H9 (cell line): Measurements from ENCODE around the gene TMEM183A. TPM values are rescaled to one million over a fixed set of nuclear protein-coding genes. Genes with fewer than 3 reads are reported as not detected.

Experiments
- DNase-seq: peaks from one replicate; pipeline ENCODE4 v3.0.0-alpha.2; 2017
- H2AFZ ChIP-seq: one replicate; pipeline ENCODE4 v1.6.1; 2013; ENCODE audit warnings: mild to moderate bottlenecking, low read length, control low read depth, moderate library complexity
- H2AK5ac ChIP-seq: 2 replicates; pipeline ENCODE4 v1.6.1; 2013; ENCODE audit warnings: low read length, control low read depth, mixed read lengths; ENCODE audit not compliant: insufficient read length
- H2BK120ac ChIP-seq: one replicate; pipeline ENCODE4 v1.6.1; 2013; ENCODE audit warnings: low read depth, mild to moderate bottlenecking, low read length, control low read depth, inconsistent platforms; ENCODE audit not compliant: poor library complexity, severe bottlenecking
- H2BK12ac ChIP-seq: 2 replicates; pipeline ENCODE4 v1.6.1; 2013; ENCODE audit warnings: low read length, control low read depth, mixed read lengths, low read depth; ENCODE audit not compliant: insufficient read length
- H2BK15ac ChIP-seq: 2 replicates; pipeline ENCODE4 v1.6.1; 2013; ENCODE audit warnings: low read depth, low read length, control low read depth
- H2BK20ac ChIP-seq: one replicate; pipeline ENCODE4 v1.6.1; 2013; ENCODE audit warnings: low read depth, mild to moderate bottlenecking, low read length, control low read depth, inconsistent platforms; ENCODE audit not compliant: poor library complexity, severe bottlenecking
- H2BK5ac ChIP-seq: 2 replicates; pipeline ENCODE4 v1.6.1; 2013; ENCODE audit warnings: low read length, control low read depth, mixed read lengths; ENCODE audit not compliant: insufficient read length
- H3K14ac ChIP-seq: 2 replicates; pipeline ENCODE4 v1.6.1; 2013; ENCODE audit warnings: low read length, control low read depth; ENCODE audit not compliant: insufficient read depth
- H3K18ac ChIP-seq: 2 replicates; pipeline ENCODE4 v1.6.1; 2013; ENCODE audit warnings: low read depth, mild to moderate bottlenecking, mixed read lengths, low read length, control low read depth; ENCODE audit not compliant: insufficient read length
- H3K23ac ChIP-seq: 2 replicates; pipeline ENCODE4 v1.6.1; 2013; ENCODE audit warnings: low read length, control low read depth, mixed read lengths, low read depth; ENCODE audit not compliant: insufficient read length
- H3K23me2 ChIP-seq: 2 replicates; pipeline ENCODE4 v1.6.1; 2013; ENCODE audit warnings: low read depth, mild to moderate bottlenecking, mixed read lengths, low read length, control low read depth; ENCODE audit not compliant: insufficient read length, poor library complexity, severe bottlenecking
- H3K27ac ChIP-seq: 2 replicates; pipeline ENCODE4 v1.5.1; 2013; ENCODE audit warnings: low read length, control low read depth, mixed read lengths, low read depth; ENCODE audit not compliant: insufficient read length
- H3K27me3 ChIP-seq: 2 replicates; pipeline ENCODE4 v1.6.1; 2013; ENCODE audit warnings: low read length, control low read depth, inconsistent platforms; ENCODE audit not compliant: insufficient read depth
- H3K4ac ChIP-seq: 2 replicates; pipeline ENCODE4 v1.6.1; 2013; ENCODE audit warnings: low read depth, mild to moderate bottlenecking, control low read depth, inconsistent platforms, low read length, moderate library complexity
- H3K4me1 ChIP-seq: 2 replicates; pipeline ENCODE4 v1.6.1; 2013; ENCODE audit warnings: low read length, control low read depth, inconsistent platforms; ENCODE audit not compliant: insufficient read depth
- H3K4me2 ChIP-seq: 2 replicates; pipeline ENCODE4 v1.6.1; 2013; ENCODE audit warnings: low read length, control low read depth, mixed read lengths; ENCODE audit not compliant: insufficient read length, insufficient read depth
- H3K56ac ChIP-seq: 2 replicates; pipeline ENCODE4 v1.6.1; 2013; ENCODE audit warnings: low read depth, mild to moderate bottlenecking, mixed read lengths, low read length, control low read depth; ENCODE audit not compliant: insufficient read length
- H3K79me1 ChIP-seq: 2 replicates; pipeline ENCODE4 v1.6.1; 2013; ENCODE audit warnings: low read depth, mild to moderate bottlenecking, moderate library complexity, low read length, control low read depth, inconsistent platforms; ENCODE audit not compliant: insufficient read depth, poor library complexity, severe bottlenecking
- H3K79me2 ChIP-seq: 2 replicates; pipeline ENCODE4 v1.6.1; 2013; ENCODE audit warnings: low read length, control low read depth, inconsistent platforms; ENCODE audit not compliant: insufficient read depth
- H3K9ac ChIP-seq: 2 replicates; pipeline ENCODE4 v1.6.1; 2013; ENCODE audit warnings: low read length, control low read depth, mixed read lengths; ENCODE audit not compliant: insufficient read length; ENCODE audit errors: extremely low read depth
- H3K9me3 ChIP-seq: one replicate; pipeline ENCODE4 v1.6.1; 2013; ENCODE audit warnings: low read depth, low read length, inconsistent platforms; ENCODE audit not compliant: control insufficient read depth
- H3T11ph ChIP-seq: one replicate; pipeline ENCODE4 v1.6.1; 2013; ENCODE audit warnings: mild to moderate bottlenecking, low read length, control low read depth, inconsistent platforms
- H4K20me1 ChIP-seq: one replicate; pipeline ENCODE4 v1.6.1; 2013; ENCODE audit not compliant: control insufficient read depth, insufficient read length, insufficient read depth
- H4K5ac ChIP-seq: 2 replicates; pipeline ENCODE4 v1.6.1; 2013; ENCODE audit warnings: low read depth, mild to moderate bottlenecking, mixed read lengths, low read length, control low read depth; ENCODE audit not compliant: insufficient read length
- H4K8ac ChIP-seq: replicated peaks from 2 replicates; pipeline ENCODE4 v1.6.1; 2013; ENCODE audit warnings: low read length, control low read depth, mixed read lengths, low read depth; ENCODE audit not compliant: insufficient read length
- H4K91ac ChIP-seq: 2 replicates; pipeline ENCODE4 v1.6.1; 2013; ENCODE audit warnings: low read depth, mild to moderate bottlenecking, moderate library complexity, mixed read lengths, low read length, control low read depth; ENCODE audit not compliant: insufficient read length
- H3K27ac Mint-ChIP-seq, 3 experiments: 2 replicates in 2 of 3; 3 replicates in 1 of 3; pipeline ENCODE4 v1.8.0; 2020 to 2021; ENCODE audit warnings: mixed read lengths in 3 of 3, mild to moderate bottlenecking in 1 of 3, moderate library complexity in 1 of 3
- H3K27me3 Mint-ChIP-seq: 2 replicates; pipeline ENCODE4 v1.8.0; 2021; ENCODE audit warnings: low read depth, mild to moderate bottlenecking, moderate library complexity, mixed read lengths
- H3K36me3 Mint-ChIP-seq, 3 experiments: 2 replicates in 2 of 3; 3 replicates in 1 of 3; pipeline ENCODE4 v1.8.0; 2020 to 2021; ENCODE audit warnings: low read depth in 3 of 3, mixed read lengths in 3 of 3; ENCODE audit not compliant: insufficient read depth in 1 of 3
- H3K4me1 Mint-ChIP-seq, 2 experiments: 2 replicates each; pipeline ENCODE4 v1.8.0; 2020; ENCODE audit warnings: mixed read lengths in 2 of 2
- H3K4me3 Mint-ChIP-seq, 2 experiments: 2 replicates in 1 of 2; 3 replicates in 1 of 2; pipeline ENCODE4 v1.8.0; 2020 to 2021; ENCODE audit warnings: mild to moderate bottlenecking in 2 of 2, mixed read lengths in 2 of 2, moderate library complexity in 1 of 2
- H3K9me3 Mint-ChIP-seq, 2 experiments: 2 replicates in 1 of 2; 3 replicates in 1 of 2; pipeline ENCODE4 v1.8.0; 2020; ENCODE audit warnings: mild to moderate bottlenecking in 2 of 2, mixed read lengths in 2 of 2, moderate library complexity in 1 of 2
- CTCF ChIP-seq: fragments of 200-600 bp; sonication (generic); conservative IDR thresholded peaks from 3 replicates; pipeline ENCODE4 v1.8.0; 2021; ENCODE audit warnings: antibody characterized with exemption, mild to moderate bottlenecking
- WGBS: extraction: QIAGEN DNeasy Blood & Tissue Kit; methylation state at CpG from one replicate; pipeline ENCODE4 v1.1.7; 2013; ENCODE audit warnings: missing lambda C conversion rate, low lambda C conversion rate, mixed read lengths; ENCODE audit not compliant: insufficient read length; ENCODE audit errors: extremely low coverage; 5-methylcytosine and 5-hydroxymethylcytosine counted together
- total RNA-seq: library from RNA; stranded (reverse); gene quantifications from 2 replicates; pipeline ENCODE4 v1.2.1, GENCODE V29; 2021

TMEM183A gene
- total RNA-seq, 1 experiment from 2014 or later = 93.4 TPM

- Histone ChIP-seq H3K27me3 (no peaks in the 10 kb centered on the region), H4K20me1 (no peaks in the 10 kb centered on the region), H3K9ac (no peak overlapping the region), H3K14ac (no peak overlapping the region), H3K9me3 (no peaks in the 10 kb centered on the region), H2BK15ac (no peak overlapping the region), H2AFZ (no peak overlapping the region), H2BK12ac (no peak overlapping the region), H3K56ac (no peak overlapping the region), H2BK5ac (no peak overlapping the region), H3K23ac (no peak overlapping the region), H3K4me1 (no peaks in the 10 kb centered on the region; the same call in 1 of the 2 replicates), H4K8ac (no peak overlapping the region), H3K79me1 (no peaks in the 10 kb centered on the region), H3K4me2 (no peak overlapping the region), H3K4ac (no peak overlapping the region), H4K91ac (no peak overlapping the region), H3T11ph (no peak overlapping the region), H2BK120ac (no peak overlapping the region), H3K79me2 (no peaks in the 10 kb centered on the region), H4K5ac (no peak overlapping the region), H3K27ac (no peak overlapping the region), H2AK5ac (no peak overlapping the region), H2BK20ac (no peak overlapping the region), H3K23me2 (no peaks in the 10 kb centered on the region), H3K18ac (no peak overlapping the region)
- Mint-ChIP-seq H3K9me3 (no peaks in the 10 kb centered on the region), H3K27me3 (peaks cover 25% of the 10 kb centered on the region), H3K4me1 (peaks cover 14 to 16% of the 10 kb centered on the region in 2 experiments), H3K27ac (no peak overlapping the region), H3K4me3 (no peak overlapping the region), H3K36me3 (no peaks in the 10 kb centered on the region; a peak in 1 of 7 replicates)
- TF ChIP-seq CTCF = no peak
- no peak for DNase-seq
- no CpG with 5 or more reads among the region's 4 CpGs for WGBS
Observed at GRCh38 chr1:202972046-202972445, 35.1 kb upstream of the TMEM183A start.
